WTC11 (cell line): Measurements from ENCODE around the gene GTF3C1.

ENCODE experiments used
- ELF4 ChIP-seq: sonication (generic); formaldehyde crosslinking; IDR thresholded peaks from 2 replicates; pipeline ENCODE4 v1.8.1; 2022; ENCODE audit warnings: low read depth, mild to moderate bottlenecking, moderate library complexity, missing genetic modification reagents
- ETV6 ChIP-seq: sonication (generic); formaldehyde crosslinking; IDR thresholded peaks from 2 replicates; pipeline ENCODE4 v1.8.1; 2022; ENCODE audit warnings: mild to moderate bottlenecking, missing genetic modification reagents
- GABPB1 ChIP-seq: sonication (generic); formaldehyde crosslinking; IDR thresholded peaks from 2 replicates; pipeline ENCODE4 v1.8.1; 2023; ENCODE audit warnings: mild to moderate bottlenecking, missing genetic modification reagents
- NR1H2 ChIP-seq: sonication (generic); formaldehyde crosslinking; IDR thresholded peaks from 2 replicates; pipeline ENCODE4 v1.9.0; 2021; ENCODE audit warnings: mild to moderate bottlenecking, moderate library complexity, missing genetic modification reagents
- SP1 ChIP-seq: sonication (generic); formaldehyde crosslinking; conservative IDR thresholded peaks from 2 replicates; pipeline ENCODE4 v1.8.1; 2022; ENCODE audit warnings: missing genetic modification reagents
- TCF7 ChIP-seq: sonication (generic); formaldehyde crosslinking; IDR thresholded peaks from 2 replicates; pipeline ENCODE4 v1.8.0; 2022; ENCODE audit warnings: mild to moderate bottlenecking, low read depth, missing genetic modification reagents, moderate library complexity
- ZBTB21 ChIP-seq: sonication (generic); formaldehyde crosslinking; IDR thresholded peaks from 2 replicates; pipeline ENCODE4 v1.8.1; 2023; ENCODE audit warnings: mild to moderate bottlenecking, missing genetic modification reagents, borderline replicate concordance
- ZNF396 ChIP-seq: fragments of 250-450 bp; sonication (Bioruptor Pico); IDR thresholded peaks from 2 replicates; pipeline ENCODE4 v1.8.0; 2021; ENCODE audit warnings: mild to moderate bottlenecking, moderate library complexity, borderline replicate concordance
- TF ChIP-seq, protein P1 (sequence below): fragments of 200-600 bp; IDR thresholded peaks from 2 replicates; pipeline ENCODE4 v1.8.0; 2022; ENCODE audit warnings: antibody characterized with exemption
- TF ChIP-seq, protein P2 (sequence below): sonication (generic); formaldehyde crosslinking; IDR thresholded peaks from 2 replicates; pipeline ENCODE4 v1.8.1; 2023; ENCODE audit warnings: mild to moderate bottlenecking, missing genetic modification reagents, moderate library complexity
- TF ChIP-seq, protein P3 (sequence below): sonication (generic); formaldehyde crosslinking; IDR thresholded peaks from 2 replicates; pipeline ENCODE4 v1.8.0; 2022; ENCODE audit warnings: mild to moderate bottlenecking, missing genetic modification reagents
- TF ChIP-seq, protein P4 (sequence below): sonication (generic); formaldehyde crosslinking; IDR thresholded peaks from 2 replicates; pipeline ENCODE4 v1.8.0; 2022; ENCODE audit warnings: mild to moderate bottlenecking, missing genetic modification reagents
- TF ChIP-seq, protein P5 (sequence below): fragments of 250-450 bp; sonication (Bioruptor Pico); conservative IDR thresholded peaks from 2 replicates; pipeline ENCODE4 v1.9.0; 2021; ENCODE audit warnings: mild to moderate bottlenecking
- TF ChIP-seq, protein P6 (sequence below): sonication (generic); formaldehyde crosslinking; IDR thresholded peaks from 2 replicates; pipeline ENCODE4 v1.8.1; 2022; ENCODE audit warnings: low read depth, missing genetic modification reagents, borderline replicate concordance

- TF ChIP-seq, protein P1, sequence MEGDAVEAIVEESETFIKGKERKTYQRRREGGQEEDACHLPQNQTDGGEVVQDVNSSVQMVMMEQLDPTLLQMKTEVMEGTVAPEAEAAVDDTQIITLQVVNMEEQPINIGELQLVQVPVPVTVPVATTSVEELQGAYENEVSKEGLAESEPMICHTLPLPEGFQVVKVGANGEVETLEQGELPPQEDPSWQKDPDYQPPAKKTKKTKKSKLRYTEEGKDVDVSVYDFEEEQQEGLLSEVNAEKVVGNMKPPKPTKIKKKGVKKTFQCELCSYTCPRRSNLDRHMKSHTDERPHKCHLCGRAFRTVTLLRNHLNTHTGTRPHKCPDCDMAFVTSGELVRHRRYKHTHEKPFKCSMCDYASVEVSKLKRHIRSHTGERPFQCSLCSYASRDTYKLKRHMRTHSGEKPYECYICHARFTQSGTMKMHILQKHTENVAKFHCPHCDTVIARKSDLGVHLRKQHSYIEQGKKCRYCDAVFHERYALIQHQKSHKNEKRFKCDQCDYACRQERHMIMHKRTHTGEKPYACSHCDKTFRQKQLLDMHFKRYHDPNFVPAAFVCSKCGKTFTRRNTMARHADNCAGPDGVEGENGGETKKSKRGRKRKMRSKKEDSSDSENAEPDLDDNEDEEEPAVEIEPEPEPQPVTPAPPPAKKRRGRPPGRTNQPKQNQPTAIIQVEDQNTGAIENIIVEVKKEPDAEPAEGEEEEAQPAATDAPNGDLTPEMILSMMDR = no peak
- TF ChIP-seq SP1 (CRISPR knock-in tag) (no peak), TCF7 (CRISPR knock-in tag) (no peak), NR1H2 (CRISPR knock-in tag) (no peak), ETV6 (CRISPR knock-in tag) (no peak), GABPB1 (CRISPR knock-in tag) (no peak), ZBTB21 (CRISPR knock-in tag) (no peak), ZNF396 (CRISPR knock-in tag) (no peak), ELF4 (CRISPR knock-in tag) (no peak)
- TF ChIP-seq, protein P2, sequence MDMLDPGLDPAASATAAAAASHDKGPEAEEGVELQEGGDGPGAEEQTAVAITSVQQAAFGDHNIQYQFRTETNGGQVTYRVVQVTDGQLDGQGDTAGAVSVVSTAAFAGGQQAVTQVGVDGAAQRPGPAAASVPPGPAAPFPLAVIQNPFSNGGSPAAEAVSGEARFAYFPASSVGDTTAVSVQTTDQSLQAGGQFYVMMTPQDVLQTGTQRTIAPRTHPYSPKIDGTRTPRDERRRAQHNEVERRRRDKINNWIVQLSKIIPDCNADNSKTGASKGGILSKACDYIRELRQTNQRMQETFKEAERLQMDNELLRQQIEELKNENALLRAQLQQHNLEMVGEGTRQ = no peak
- TF ChIP-seq, protein P3, sequence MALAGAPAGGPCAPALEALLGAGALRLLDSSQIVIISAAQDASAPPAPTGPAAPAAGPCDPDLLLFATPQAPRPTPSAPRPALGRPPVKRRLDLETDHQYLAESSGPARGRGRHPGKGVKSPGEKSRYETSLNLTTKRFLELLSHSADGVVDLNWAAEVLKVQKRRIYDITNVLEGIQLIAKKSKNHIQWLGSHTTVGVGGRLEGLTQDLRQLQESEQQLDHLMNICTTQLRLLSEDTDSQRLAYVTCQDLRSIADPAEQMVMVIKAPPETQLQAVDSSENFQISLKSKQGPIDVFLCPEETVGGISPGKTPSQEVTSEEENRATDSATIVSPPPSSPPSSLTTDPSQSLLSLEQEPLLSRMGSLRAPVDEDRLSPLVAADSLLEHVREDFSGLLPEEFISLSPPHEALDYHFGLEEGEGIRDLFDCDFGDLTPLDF (CRISPR knock-in tag) = no peak
- TF ChIP-seq, protein P4, sequence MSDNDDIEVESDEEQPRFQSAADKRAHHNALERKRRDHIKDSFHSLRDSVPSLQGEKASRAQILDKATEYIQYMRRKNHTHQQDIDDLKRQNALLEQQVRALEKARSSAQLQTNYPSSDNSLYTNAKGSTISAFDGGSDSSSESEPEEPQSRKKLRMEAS = no peak
- TF ChIP-seq, protein P5, sequence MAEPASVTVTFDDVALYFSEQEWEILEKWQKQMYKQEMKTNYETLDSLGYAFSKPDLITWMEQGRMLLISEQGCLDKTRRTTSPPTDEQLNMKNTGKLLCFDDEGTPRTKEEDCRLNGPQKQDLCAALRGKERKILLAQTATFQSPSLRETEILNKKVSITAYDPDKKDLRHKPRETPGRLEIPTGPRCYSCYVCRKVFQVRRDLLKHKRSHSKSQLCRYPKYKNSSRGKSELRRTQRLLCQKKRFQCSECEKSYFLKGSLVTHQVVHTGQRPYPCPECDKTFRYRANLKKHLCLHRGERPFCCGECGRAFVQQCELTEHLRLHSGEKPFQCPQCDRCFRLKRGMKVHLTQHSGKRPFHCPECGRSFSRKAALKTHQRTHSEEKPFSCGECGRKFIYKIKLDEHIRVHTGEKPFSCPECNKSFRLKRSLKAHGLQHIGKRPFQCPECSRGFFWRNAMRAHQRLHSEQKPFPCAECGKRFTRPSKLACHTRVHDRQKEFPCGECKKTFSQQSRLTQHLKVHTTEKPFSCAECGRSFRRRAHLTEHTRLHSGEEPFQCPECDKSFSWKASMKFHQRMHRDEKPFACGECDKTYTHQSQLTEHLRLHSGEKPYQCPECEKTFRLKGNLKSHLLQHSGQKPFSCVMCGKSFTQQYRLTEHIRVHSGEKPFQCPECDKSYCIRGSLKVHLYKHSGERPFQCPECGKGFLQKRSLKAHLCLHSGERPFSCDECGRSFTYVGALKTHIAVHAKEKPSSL (CRISPR knock-in tag) = no peak
- TF ChIP-seq, protein P6, sequence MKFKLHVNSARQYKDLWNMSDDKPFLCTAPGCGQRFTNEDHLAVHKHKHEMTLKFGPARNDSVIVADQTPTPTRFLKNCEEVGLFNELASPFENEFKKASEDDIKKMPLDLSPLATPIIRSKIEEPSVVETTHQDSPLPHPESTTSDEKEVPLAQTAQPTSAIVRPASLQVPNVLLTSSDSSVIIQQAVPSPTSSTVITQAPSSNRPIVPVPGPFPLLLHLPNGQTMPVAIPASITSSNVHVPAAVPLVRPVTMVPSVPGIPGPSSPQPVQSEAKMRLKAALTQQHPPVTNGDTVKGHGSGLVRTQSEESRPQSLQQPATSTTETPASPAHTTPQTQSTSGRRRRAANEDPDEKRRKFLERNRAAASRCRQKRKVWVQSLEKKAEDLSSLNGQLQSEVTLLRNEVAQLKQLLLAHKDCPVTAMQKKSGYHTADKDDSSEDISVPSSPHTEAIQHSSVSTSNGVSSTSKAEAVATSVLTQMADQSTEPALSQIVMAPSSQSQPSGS = no peak
These were observed 107.7 kb downstream of the GTF3C1 start for GRCh38 chr16:27441998-27442397.
